Cortex of kidney (tissue), 1 donor: ENCODE data around the gene RALGAPB.
"Not testable (repeated sequence)": the region's sequence is repeated elsewhere in the genome, so short reads cannot be mapped to it uniquely, and the experiment has no call there.

Experiments used
- DNase-seq: peaks from one replicate; lab custom pipeline; 2025; lab: John Stamatoyannopoulos, UW

The RALGAPB gene

DNA sequence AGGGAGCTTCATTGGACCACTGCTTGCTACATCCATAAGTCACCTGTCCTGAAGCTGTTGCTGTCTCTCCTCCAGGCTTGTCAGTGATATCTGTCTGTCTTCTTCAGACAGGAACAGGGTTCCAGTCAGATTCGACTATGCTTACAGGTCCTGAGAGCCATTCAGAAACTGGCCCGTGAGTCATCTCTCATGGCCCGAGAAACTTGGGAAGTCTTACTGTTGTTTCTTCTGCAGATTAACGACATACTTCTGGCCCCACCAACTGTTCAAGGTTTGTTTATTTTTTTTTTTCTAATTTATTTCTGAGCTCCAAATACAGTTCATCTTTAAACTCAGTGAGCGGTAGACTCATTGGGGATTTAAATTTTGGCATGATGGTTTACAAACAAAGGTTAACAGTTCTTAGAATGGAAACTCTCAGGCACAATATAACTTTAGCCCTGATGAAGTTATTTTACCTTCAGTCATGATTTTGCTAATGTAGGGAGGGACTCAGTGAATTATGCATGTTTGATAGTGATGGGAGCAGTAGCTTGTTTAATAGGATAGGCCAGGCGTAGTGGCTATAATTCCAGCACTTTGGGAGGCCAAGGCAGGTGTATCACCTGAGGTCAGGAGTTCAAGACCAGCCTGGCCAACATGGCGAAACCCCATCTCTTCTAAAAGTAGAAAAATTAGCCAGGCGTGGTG is 24.7 kb downstream of the RALGAPB start:
- DNase-seq = no peak

DNA sequence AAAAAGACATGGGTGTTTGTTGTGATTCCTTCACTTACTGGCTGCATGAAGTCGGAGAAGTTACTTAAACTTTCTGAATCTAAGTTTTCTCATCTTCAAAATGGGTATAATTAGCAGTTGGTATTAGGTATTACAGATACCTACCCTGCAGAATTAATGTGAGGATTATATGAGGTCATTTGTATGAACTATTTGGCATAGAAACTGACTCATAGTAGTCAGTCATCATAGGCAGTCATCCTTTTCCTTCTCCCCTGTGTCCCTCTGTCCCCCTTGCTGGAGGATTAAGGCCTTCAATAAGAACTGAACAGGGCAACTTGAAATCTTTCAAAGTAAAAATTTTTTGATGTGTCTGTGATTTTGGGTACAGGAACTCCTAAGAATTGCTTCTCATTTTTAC is 26.3 kb downstream of the RALGAPB start:
- no peak for DNase-seq

DNA sequence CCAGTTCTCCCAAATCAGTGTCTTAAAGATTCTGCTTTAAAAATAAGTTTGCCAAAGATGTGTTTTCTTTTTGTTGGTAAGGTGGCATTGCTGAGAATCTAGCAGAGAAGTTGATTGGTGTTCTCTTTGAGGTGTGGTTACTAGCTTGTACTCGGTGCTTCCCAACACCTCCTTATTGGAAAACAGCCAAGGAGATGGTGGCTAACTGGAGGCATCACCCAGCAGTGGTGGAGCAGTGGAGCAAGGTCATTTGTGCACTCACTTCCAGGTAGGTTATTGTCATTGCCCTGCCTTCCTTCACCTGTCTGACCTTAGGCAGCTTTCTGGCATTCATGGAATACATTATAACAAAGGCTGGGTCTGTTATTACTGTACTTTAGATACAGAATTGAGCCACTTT is 26.7 kb downstream of the RALGAPB start:
- no peak for DNase-seq

DNA sequence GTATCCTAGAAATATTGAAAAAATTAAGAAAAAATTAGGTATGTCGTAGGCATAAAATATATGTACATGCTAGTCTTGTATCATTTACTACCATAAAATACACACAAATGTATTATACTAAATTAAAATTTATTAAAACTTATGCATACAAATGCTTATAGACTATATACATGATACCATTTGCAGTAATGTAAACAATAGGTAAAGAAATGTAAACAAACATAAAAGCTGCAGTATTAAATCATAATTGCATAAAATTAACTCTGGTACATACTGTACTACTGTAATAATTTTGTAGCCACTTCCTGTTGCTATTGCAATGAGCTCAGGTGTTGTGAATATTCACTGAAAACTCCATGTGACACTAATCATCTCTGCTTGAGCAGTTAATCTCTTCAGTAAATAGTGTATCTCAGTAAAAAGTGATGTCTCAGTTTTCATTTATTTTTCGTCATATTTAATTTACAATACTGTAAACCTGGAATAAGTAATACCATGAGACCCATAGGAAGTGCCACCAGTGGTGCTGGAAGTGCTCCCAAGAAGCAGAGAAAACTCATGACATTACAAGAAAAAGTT is 29.3 kb downstream of the RALGAPB start:
- no peak for DNase-seq

DNA sequence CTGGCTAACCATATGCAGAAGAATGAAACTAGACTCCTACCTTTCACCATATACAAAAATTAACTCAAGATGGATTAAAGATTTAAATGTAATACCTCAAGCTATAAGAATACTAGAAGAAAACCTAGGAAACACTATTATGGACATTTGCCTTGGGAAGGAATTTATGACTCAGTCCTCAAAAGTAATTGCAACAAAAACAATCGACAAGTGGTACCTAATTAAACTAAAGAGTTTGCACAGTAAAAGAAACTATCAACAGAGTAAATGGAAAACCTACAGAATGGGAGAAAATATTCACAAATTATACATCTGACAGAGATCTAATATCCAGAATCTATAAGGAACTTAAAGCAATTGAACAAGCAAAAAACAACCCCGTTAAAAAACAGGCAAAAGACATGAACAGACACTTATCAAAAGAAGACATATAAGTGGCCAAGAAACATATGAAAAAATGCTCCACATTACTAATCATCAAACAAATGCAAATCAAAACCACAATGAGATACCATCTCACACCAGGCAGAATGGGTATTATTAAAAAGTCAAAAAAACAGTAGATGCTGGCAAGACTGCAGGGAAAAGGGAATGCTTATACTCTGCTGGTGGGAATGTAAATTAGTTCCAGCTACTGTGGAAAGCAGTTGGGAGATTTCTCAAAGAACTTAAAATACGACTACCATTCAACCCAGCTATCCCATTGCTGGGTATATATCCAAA is 31.9 kb downstream of the RALGAPB start:
- no peak for DNase-seq

DNA sequence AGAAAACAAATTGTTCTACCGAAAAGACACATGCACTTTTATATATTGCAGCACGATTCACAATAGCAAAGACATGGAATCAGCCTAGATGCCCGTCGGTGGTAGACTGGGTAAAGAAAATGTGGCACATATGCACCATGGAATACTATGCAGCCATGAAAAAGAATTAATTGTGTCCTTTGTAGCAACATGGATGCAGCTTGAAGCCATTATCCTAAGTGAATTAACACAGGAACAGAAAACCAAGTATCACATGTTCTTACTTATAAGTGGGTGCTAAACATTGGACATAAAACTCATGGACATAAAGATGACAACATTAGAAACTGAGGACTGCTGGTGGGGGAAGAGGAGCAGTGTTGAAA is 32.4 kb downstream of the RALGAPB start:
- no peak for DNase-seq

DNA sequence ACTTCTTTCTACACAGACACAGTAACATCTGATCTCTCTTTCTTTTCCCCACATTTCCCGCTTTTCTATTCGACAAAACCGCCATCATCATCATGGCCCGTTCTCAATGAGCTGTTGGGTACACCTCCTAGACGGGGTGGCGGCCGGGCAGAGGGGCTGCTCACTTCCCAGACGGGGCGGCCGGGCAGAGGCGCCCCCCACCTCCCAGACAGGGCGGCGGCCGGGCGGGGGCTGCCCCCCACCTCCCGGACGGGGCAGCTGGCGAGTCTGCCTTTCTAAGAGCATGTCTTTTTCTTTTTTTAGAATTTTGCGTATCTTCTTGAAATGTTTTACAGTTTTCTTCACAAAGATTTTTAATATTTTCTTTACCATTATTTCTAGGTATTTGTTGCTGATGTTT is 39.1 kb downstream of the RALGAPB start:
- DNase-seq = not testable (repeated sequence)

DNA sequence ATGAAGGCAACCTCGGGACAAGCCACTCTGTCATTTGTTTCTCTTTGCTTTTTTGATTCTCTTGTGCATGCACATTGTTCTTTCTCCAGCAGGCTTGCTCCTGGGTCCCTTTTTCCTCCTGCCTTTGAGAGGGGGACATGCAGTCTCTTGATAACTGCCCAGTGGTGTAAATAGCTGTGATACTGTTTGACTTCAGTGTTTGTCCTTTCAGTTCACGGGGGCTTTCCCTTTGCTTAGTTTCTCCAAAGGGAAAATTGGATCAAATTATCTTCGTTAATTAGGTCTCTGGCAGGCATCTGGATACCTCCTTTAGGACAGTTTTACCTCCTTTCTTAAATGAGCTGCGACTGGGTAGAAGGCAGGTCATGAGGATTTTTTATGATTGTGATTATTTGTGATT is 41.5 kb downstream of the RALGAPB start:
- DNase-seq = no peak

DNA sequence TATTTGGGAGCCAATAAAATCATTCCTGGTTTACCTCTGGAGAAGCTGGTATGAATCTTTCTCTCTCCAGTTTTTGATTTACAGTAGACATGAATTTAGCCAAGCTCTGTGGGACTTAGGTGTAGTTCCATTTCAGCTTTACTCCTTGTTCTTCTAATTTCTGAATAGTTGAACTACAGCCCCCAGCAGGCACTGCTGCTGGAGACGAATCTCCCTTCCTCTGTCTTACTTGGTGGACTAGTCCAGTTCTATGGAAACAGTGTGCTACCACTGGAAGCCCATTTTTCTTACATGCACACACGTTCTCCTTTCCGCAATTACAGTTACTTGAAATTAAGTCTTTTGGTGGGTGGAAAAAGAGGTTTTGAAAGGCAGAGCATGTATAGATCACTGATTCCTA is 42.3 kb downstream of the RALGAPB start:
- no peak for DNase-seq

DNA sequence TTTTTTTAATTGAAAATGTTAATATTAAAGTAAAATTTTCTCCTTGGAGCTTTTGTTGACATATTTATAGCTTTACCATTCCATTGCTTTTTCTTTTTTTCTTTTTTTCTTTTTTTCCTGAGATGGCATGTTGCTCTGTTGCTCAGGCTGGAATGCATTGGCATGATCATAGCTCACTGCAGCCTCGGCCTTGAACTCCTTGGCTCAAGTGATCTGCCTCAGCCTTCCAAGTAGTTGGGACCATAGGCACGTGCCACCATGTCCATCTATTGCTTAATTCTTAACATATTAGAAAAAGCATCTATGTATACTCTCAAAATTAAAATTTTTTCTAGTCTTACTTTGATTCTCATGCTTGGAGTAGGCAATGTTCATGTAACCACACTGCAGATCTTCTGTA is 43.0 kb downstream of the RALGAPB start:
- DNase-seq = no peak

DNA sequence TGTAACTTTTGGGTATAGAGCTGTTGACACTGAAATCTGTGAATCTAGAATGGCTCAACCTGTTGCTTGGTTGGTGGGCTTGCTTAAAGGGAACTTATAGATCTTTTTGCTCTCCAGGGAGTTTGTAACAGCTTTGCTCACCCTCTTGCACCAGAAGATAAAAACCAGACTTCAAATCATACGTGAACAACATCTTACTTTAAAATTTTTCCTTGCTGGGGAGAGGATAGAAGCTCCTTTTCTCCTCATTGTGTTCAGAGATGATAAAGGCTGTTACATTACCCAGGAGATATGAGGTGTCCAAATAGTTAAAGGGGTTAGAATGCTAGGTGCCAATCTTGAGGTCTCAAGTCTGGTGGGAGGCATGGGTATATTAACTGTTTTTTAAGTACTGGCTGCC is 46.8 kb downstream of the RALGAPB start:
- no peak for DNase-seq

DNA sequence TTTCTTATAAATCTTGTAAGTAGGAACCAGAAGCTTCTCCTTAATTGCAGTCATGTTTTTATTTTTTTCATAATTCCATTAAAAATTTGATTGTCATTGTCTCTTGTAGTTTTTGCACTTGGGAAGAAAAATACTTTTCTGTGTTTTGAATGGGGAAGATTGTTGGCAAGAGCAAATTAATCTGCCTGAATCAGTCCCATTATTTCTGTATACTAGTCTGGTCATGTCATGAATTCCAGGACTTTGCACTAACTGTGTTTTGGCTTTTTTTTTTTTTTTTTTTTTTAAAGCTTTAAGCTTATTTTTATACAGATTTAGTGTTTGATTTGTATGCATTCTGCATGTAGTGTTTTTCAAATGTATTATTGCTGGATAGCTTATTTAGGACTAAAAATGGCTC is 47.6 kb downstream of the RALGAPB start:
- no peak for DNase-seq

DNA sequence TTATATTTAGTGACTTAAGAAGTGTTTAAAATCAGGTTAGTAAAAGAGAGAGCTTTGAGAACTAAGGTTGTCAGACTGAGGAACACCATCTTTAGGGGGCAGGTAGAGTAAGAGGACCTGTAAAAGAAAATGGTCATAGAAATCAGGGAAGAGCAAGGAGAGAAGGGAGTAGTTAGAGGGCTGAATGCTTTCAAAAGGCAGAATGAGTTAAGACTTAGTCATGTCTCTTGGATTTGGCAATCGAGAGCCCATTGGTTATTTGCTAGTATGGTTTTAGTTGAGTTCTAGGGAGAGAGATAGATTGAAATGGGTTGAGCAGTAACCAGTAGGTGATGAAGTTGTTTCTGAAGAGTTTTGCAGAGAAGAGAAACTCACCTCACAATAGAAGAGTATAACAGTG is 51.1 kb downstream of the RALGAPB start:
- no peak for DNase-seq

DNA sequence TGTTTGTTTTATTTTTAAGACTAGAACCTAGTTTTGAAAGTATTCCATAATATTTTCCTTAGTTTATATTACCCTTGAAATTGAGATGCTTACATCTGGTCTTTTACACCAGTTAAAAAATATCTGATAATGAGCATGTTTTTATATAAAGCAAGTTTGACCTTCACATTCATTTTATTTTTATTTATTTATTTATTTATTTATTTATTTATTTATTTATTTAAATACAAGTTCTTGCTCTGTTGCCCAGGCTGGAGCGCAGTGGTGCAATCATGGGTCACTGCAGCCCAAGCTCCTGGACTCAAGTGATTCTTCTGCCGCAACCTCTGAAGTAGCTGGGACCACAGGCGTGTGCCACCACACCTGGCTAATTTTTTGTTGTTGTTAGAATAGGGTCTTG is 55.5 kb downstream of the RALGAPB start:
- DNase-seq = no peak

DNA sequence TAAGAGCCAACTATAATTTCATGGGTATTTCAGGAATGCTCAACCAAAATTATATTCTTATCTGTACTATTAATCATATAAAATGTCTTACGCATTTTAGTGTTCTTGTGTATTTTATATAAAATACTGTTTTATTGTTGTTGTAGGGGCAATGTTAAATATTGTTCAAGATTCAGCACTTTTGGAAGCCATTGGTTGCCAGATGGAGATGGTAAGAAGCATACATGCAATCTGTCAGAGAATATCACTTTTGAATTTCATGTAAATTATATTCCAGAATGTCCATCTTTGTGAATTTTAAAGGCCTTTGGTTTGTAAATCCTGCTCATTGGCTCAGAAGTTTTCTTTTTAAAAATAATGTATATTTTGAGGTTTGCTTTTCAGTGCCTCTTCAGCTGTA is 58.4 kb downstream of the RALGAPB start:
- DNase-seq = no peak

DNA sequence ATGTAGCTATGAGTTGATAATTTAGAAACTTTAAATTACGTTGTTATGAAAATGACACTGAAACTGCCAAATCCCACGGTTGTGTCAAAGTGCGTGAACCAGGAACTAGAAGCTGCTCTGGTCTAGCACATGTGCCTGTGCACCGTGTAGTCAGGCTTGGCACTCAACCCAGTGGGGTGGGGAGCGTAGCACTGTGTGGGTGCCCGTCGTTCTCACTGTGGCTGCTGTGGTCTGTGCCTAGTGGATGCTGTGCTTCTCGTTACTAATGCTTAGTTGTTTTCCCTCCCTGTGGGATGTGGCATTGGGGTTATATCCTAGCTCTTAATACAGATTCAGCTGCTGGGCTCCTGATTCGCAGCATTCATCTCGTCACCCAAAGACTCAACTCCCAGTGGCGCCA is 62.1 kb downstream of the RALGAPB start:
- DNase-seq = no peak

DNA sequence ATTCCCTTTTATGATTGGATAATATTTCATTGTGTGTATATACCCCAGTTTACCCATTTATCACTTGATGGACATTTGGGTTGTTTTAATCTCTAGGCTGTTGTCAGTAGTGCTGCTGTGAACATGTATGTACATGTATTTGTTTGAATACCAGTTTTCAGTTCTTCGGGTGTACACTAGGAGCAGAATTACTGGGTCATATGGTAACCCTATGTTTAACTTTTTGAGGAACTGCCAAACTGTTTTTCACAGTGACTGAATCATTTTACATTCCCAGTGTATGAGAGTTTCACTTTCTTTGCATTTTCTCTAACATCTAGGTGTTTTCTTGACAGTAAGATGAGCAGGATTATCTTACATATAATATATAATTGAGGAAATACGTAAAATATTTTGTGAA is 63.7 kb downstream of the RALGAPB start:
- DNase-seq = no peak

DNA sequence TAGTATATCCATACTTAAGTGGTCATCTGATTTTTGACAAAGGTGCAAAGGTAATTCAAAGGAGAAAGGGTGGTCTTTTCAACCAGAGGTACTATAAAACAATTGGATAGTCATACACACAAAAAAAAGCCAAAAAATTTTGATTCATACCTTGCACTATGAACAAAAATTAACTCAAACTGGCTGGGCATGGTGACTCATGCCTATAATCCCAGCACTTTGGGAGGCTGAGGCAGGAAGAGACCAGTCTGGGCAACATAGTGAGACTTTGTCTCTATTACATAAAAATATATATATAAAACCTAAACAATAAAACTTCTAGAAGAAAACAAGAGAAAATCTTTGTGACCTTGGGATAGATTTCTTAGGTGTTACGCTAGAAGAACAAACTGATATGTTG is 64.5 kb downstream of the RALGAPB start:
- DNase-seq = no peak

DNA sequence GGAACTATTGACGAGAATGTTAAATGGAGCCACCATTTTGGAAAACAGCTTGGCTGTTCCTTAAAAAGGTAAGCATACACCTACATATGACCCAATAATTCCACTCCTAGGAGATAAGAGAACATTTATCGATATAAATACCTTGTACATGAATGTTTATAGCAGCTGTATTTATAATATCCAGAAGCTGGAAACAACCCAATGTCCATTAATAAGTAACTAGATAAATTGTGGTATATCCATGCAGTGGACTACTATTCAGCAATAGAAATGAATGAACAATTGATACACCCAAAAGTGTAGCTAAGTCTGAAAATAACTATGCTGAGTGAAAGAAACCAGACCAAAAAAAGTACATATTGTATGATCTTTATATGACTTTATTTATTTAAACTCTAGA is 66.1 kb downstream of the RALGAPB start:
- no peak for DNase-seq

DNA sequence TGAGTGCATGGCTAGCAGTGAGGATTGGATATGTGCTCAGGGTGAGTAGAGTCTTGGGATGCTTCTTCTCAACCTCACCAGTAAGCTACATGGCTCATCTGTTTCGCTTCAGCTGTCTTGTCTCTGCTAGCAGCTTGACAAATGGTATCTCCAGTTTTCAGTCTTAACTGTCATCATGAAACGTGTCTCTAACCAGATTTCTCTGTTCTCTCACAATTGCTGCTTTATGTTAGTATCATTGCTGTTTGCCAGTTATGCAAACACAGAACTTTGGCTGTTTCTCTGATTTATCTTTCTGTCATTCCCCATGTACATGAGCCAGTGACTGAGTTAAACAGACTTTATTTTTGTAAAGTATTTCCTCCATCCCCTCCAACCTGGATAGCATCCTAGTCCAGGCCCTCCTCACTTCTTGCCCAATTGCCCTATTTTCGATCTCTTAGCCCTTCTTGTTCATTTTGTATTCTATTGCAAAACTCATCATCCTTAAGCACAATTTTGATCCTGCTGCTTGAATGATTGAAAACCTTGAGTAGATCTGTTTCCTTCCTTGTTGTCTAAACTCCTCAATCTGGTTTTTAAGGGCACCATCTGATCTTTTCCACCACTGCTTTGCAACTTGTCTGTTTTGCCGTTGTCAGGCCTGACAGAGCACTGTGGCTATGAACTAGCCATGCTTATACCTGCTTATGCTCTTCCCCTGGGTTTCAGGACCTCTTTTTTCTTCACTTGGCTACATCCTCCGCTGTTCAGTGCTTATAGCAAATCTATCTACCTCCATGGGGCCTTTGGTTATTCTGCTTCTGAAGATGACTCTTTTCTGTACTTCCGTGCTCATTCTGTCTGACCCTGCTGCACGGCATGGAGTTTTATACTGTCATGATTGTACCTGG is 70.6 kb downstream of the RALGAPB start:
- no peak for DNase-seq

DNA sequence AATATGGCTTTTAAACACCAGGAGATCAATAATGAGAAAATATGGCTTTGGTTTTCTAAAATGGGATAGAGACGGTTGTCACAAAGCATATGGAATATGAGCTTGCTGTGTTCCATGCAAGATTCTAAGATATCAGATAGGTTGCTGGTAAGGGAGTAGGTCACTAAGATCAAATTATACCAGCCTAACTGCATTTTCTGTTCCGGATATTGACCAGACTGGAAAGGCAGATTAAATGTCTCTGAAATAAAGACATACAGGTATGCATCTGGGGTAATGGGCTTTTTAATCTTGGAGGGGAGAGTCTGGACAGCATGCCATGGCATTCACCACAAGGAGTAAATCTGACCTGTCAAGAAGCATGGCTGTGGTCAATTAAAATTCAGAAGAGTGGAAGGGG is 73.1 kb downstream of the RALGAPB start:
- DNase-seq = no peak

DNA sequence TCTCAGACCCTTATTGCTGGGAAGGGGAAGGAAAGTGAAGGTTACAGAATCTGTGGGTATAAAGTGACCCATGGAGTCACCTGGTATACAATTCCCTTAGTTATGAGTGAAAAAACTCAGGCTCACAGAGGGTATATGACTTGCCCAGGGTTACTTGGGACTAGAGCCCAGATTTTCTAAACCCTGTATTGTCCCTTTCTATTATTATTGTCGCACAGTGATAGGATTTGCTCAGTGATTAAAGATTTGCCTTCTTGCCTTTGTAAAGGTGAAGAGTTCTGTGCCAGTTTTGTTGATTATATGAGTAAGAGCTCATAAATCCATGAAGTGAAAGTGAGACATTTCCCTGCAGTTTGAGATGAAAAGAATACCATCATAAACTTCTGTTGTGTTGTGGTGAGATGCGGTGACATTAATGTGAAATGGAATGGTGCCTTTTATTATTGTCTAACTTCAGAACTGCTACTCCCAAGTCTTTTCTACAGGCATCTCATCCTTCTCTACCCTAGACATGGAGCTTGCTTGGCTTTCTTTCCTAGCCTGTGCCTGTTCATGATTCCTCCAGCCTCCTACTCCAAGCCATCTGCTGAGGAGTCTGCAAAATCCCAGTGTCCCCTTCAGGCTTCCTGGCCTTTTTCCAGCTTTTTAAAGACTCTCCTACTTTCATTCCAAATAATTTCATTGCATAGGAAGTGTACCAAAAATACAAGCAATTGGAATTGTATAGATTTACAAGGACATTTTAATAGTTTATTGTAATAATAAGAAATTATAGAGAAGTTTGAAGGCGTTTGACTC is 74.8 kb downstream of the RALGAPB start:
- no peak for DNase-seq
